Effector memory CD8-positive, alpha-beta T cell (primary cell): ENCODE results near the gene ATG12.
"Not testable (repeated sequence)": the region's sequence is repeated elsewhere in the genome, so short reads cannot be mapped to it uniquely, and the experiment has no call there.

Source experiments
- ATAC-seq: fragments of 150-1000 bp; cut with Tn5 transposase; replicated peaks from 2 replicates; pipeline ENCODE4 v1.10.0; 2021; ENCODE audit warnings: mild to moderate bottlenecking, moderate library complexity
- DNase-seq, 3 experiments: peaks; one replicate each; pipeline ENCODE4 v3.0.0; 2021
- H3K27ac Mint-ChIP-seq, 2 donors: one replicate each; pipeline ENCODE4 v1.8.0; 2022; ENCODE audit warnings: mild to moderate bottlenecking in 2 of 2, mixed read lengths in 2 of 2, moderate library complexity in 2 of 2
- H3K27me3 Mint-ChIP-seq, 2 donors: one replicate each; pipeline ENCODE4 v1.8.0; 2022; ENCODE audit warnings: mixed read lengths in 2 of 2
- H3K36me3 Mint-ChIP-seq: one replicate; pipeline ENCODE4 v1.8.0; 2022; ENCODE audit warnings: mild to moderate bottlenecking, moderate library complexity, mixed read lengths; ENCODE audit not compliant: insufficient read depth
- H3K4me1 Mint-ChIP-seq, 2 donors: one replicate each; pipeline ENCODE4 v1.8.0; 2022; ENCODE audit warnings: low read depth in 2 of 2, mixed read lengths in 2 of 2
- H3K4me3 Mint-ChIP-seq, 2 donors: one replicate each; pipeline ENCODE4 v1.8.0; 2022; ENCODE audit warnings: mild to moderate bottlenecking in 2 of 2, mixed read lengths in 2 of 2, moderate library complexity in 2 of 2
- H3K9me3 Mint-ChIP-seq, 2 donors: one replicate each; pipeline ENCODE4 v1.8.0; 2022; ENCODE audit warnings: mixed read lengths in 2 of 2

ATG12 gene

DNA sequence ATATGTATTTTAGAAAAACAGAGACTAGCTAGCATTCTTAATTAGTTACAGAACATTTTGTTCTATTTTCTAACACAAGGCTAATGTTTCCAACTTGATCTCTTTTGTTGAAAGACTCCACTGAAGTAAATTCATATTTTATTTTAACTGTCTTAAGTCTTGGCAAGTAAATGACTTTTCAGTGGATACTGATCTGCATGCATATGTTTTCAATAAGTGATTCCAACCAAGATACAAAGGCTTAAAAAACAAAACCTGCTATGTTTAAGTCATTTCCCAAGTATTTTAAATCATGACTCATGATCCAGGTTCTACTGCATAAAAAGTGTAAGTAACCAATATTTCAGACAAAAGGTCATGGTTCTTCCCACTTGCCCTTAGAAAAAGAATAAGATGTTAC is 30.6 kb downstream of the ATG12 start:
- Mint-ChIP-seq H3K4me1 (peaks cover 6 to 9% of the 10 kb centered on the region in 2 donors), H3K27ac (no peak overlapping the region), H3K36me3 (peaks cover 4% of the 10 kb centered on the region), H3K9me3 (no peaks in the 10 kb centered on the region), H3K4me3 (no peak overlapping the region), H3K27me3 (peaks cover 50% of the 10 kb centered on the region in 2 donors)
- ATAC-seq (no peak), DNase-seq (no peak)

DNA sequence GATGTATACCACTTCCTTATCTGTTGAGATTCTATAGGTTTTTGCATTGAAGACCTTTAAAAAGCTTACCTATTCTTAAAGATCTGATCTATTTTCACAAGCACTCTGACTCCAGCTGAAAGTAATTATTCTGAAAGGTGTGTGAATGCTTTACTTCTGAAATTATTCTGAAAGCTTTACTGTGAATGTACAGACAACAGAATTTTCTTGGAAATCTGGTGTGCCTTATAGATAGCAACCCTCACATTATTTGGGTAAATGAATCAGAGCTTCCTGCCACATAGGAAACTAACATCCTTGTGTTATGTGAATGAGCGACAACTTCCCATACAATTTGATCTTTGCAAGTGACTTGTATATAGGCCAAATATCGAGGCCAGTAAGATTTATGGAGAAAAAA is 31.4 kb downstream of the ATG12 start:
- Mint-ChIP-seq H3K27me3 (peaks cover 42 to 43% of the 10 kb centered on the region in 2 donors), H3K4me1 (peaks cover 0 to 2% of the 10 kb centered on the region in 2 donors), H3K9me3 (no peaks in the 10 kb centered on the region), H3K27ac (no peak overlapping the region), H3K36me3 (no peaks in the 10 kb centered on the region), H3K4me3 (no peak overlapping the region)
- ATAC-seq, result no peak
- DNase-seq, result no peak

DNA sequence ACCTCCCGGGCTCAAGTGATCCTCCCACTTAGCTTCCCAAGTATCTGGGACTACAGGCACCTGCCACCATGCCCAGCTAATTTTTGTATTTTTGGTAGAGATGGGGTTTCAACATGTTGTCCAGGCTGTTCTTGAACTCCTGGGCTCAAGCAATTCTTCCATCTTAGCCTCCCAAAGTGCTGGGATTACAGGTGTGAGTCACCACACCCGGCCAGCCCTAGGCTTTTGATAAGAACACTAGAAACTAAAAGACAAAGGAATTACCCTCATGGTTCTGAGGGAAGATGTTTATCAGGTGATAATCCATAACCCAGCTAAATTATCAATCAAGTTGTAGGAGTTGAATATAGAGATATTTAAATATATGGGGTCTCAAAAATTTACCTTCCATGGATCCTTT is 33.3 kb downstream of the ATG12 start:
- peaks cover 27 to 33% of the 10 kb centered on the region in 2 donors for H3K27me3 Mint-ChIP-seq
- not testable (repeated sequence) for H3K4me3 Mint-ChIP-seq, DNase-seq, H3K36me3 Mint-ChIP-seq, H3K9me3 Mint-ChIP-seq, H3K4me1 Mint-ChIP-seq, H3K27ac Mint-ChIP-seq, ATAC-seq

DNA sequence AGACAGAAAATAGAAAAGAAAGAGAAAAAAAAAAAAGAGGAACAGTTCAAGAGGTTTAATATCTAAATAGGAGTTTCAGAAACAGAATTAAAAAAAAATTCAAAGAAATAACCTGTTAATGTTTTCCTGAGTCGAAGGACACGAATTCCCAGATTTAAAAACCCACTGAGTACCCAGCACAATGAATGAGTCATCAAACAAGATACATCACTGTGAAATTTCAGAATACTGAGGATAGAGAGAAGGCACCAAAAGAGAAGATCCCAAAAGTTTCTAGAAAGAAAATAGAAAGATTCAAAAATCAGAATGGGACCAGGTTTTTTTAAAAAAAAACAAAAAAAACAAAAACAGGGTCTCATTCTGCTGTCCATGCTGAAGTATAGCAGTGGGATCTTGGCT is 33.7 kb downstream of the ATG12 start:
- ATAC-seq (no peak), DNase-seq (no peak)
- H3K4me3 Mint-ChIP-seq, result no peak overlapping the region
- peaks cover 28 to 32% of the 10 kb centered on the region in 2 donors for H3K27me3 Mint-ChIP-seq
- H3K4me1 Mint-ChIP-seq, result no peaks in the 10 kb centered on the region
- H3K9me3 Mint-ChIP-seq, result no peaks in the 10 kb centered on the region
- no peak overlapping the region for H3K27ac Mint-ChIP-seq
- H3K36me3 Mint-ChIP-seq, result no peaks in the 10 kb centered on the region

DNA sequence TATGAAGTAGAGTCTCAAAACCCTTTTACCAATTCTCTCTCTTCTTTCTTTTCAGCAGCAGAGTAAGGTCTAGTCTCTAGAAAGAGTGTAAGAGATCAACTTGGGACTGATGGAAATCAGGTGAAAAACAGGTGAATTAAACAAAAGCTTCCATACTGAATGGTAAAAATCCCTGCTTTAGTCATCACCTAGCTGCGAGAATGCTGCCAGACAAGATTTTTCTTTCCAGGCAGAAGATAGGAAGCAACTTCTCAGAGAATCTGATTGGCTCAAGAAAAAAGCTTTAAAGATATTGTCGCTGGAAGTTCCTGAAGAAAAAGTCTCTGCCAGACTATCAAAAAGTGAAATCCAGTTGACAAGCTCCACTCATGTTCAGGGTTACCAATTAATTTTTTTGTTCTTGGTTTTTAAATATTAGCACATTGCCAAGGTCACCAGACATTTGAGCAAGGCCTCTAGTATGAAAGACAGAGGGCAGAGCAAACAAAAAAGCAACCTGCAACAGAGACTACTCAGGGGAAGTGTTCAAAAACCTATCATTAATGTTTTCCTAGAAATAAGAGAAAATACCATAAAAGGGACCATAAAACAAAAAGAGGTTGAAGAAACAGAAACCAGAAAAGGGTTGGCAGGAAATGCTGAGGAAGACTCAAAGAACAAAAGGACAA is 34.2 kb downstream of the ATG12 start:
- Mint-ChIP-seq H3K4me1 (no peaks in the 10 kb centered on the region), H3K9me3 (no peaks in the 10 kb centered on the region), H3K36me3 (no peaks in the 10 kb centered on the region), H3K27me3 (peaks cover 27 to 32% of the 10 kb centered on the region in 2 donors), H3K27ac (no peak overlapping the region), H3K4me3 (no peak overlapping the region)
- no peak for DNase-seq
- ATAC-seq, result no peak

DNA sequence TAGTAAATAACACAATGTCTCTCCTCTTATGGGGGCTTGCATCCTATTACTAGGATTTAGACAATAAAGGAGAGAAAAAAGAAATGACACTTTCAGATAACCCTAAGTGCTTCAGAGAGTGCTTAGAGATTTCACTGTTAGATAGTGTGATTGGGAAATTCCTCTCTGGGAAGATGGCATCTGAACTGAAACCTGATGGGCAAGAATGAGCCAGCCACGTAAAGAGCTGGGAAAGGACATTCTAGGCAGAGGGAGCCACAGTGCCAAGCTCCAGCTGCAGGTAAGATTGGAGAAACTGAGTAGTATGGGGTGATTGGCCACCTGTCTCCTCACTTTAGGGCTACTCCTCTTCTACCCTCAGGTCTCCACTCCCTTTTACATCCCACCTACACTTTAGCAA is 39.4 kb downstream of the ATG12 start:
- Mint-ChIP-seq H3K4me1 (no peaks in the 10 kb centered on the region), H3K9me3 (no peaks in the 10 kb centered on the region), H3K36me3 (no peaks in the 10 kb centered on the region), H3K27ac (no peak overlapping the region), H3K27me3 (peaks cover 24 to 56% of the 10 kb centered on the region in 2 donors), H3K4me3 (no peak overlapping the region)
- DNase-seq, result no peak
- ATAC-seq, result no peak

DNA sequence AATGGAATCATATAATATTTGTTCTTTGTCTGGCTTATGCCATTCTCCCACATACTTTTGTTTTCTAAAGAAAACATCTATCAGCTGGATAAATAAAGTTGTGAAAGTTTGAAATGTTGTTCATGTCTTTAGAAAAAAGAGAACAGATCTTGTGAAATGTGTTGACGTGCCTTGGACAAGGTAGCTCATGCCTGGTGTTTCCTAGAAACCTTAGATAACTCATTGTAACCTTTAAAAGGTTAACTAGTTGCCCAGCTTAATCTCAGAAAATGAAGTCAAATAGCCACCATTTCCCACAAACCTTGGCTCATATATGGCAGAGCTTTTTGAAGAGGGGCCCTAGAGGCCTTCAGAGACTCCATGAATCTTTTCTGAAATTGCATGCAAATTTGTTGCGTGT is 40.2 kb downstream of the ATG12 start:
- no peaks in the 10 kb centered on the region for H3K9me3 Mint-ChIP-seq
- H3K4me3 Mint-ChIP-seq, result no peak overlapping the region
- no peak for DNase-seq
- H3K27ac Mint-ChIP-seq, result no peak overlapping the region
- no peak for ATAC-seq
- no peaks in the 10 kb centered on the region for H3K4me1 Mint-ChIP-seq
- H3K36me3 Mint-ChIP-seq, result no peaks in the 10 kb centered on the region
- peaks cover 24 to 57% of the 10 kb centered on the region in 2 donors for H3K27me3 Mint-ChIP-seq

DNA sequence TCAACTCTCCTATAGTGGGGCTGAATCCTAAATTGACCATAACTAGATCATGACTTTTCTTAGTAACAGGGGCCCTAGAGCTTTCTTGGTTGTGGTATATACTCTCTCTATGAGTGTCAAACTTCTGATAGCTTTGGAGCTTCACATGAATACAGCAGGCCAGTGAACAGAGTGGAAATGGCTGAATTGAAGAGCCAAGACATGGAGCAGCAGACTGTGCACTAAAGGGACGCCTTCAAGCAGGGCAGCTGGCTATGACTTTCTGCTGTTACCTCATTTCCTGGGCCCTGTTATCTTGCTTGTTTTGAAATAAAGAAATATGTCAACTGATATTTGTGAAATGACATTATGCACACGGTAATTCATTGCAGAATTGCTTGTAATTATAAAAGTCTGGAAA is 41.3 kb downstream of the ATG12 start:
- no peak for DNase-seq
- Mint-ChIP-seq H3K36me3 (no peaks in the 10 kb centered on the region), H3K27ac (no peak overlapping the region), H3K27me3 (peaks cover 24 to 57% of the 10 kb centered on the region in 2 donors), H3K9me3 (no peaks in the 10 kb centered on the region), H3K4me3 (no peak overlapping the region), H3K4me1 (no peaks in the 10 kb centered on the region)
- no peak for ATAC-seq

DNA sequence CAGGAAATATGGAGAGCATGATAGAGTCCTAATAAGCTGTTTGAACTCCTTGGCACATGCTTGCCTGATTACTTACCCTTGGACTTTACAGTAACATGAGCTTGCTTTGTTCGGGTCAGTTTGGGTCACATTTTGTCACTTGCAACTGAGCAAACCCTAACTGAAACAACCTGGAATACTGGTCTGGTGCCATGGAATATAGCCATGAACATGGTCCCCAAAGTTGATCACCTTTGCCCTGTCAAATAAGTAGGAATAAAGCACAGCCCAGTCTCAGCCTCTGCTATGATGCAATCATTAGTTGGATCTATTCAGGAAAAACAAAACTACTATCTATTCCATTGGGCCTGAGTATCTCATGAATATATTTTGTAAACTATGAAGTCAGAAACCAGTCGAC is 43.1 kb downstream of the ATG12 start:
- no peak overlapping the region for H3K4me3 Mint-ChIP-seq
- no peaks in the 10 kb centered on the region for H3K4me1 Mint-ChIP-seq
- no peaks in the 10 kb centered on the region for H3K36me3 Mint-ChIP-seq
- ATAC-seq (no peak), DNase-seq (no peak)
- H3K27ac Mint-ChIP-seq, result no peak overlapping the region
- H3K27me3 Mint-ChIP-seq, result peaks cover 38 to 51% of the 10 kb centered on the region in 2 donors
- H3K9me3 Mint-ChIP-seq, result no peaks in the 10 kb centered on the region

DNA sequence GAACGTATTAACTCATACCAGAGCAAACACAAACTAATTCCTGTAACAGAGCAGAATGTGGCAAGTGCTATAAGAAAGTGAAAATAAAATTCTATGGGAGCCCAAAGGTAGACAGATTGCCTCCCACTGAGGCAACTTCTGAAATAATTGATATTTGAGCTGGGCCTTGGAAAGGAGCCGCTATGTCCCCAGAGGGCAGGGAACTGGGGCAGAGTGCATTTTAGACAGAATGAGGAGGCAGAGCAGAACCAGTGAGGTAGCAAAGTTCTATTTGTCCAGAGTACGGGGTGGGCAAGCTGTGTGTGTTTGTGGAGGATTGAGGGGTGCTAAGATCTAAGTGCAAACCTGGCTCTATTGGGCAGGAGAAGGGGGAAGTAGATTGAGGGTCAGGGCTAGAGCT is 44.7 kb downstream of the ATG12 start:
- Mint-ChIP-seq H3K36me3 (no peaks in the 10 kb centered on the region), H3K4me3 (no peak overlapping the region), H3K27me3 (peaks cover 38 to 48% of the 10 kb centered on the region in 2 donors), H3K4me1 (no peaks in the 10 kb centered on the region), H3K9me3 (no peaks in the 10 kb centered on the region), H3K27ac (no peak overlapping the region)
- no peak for ATAC-seq
- no peak for DNase-seq

DNA sequence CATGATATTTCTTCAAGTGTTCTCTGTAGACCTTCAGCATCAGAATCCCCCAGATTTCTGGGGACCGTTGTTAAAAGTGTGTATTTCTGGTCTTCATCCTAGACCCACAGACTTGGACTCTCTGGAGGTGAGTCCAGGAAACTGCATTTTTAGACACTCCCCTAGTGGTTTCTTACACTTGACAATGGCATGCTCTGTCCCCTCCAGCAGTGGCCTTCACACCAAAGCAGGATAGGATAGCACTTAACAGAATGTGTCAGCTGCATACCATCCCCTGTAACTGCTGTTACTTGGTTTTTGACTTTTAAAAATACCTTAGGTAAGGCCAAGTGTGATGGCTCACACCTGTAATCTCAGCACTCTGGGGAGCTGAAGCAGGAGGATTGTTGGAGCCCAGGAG is 45.7 kb downstream of the ATG12 start:
- Mint-ChIP-seq H3K4me3 (no peak overlapping the region), H3K4me1 (no peaks in the 10 kb centered on the region), H3K36me3 (no peaks in the 10 kb centered on the region), H3K27me3 (peaks cover 40 to 42% of the 10 kb centered on the region in 2 donors), H3K27ac (no peak overlapping the region), H3K9me3 (no peaks in the 10 kb centered on the region)
- DNase-seq (no peak), ATAC-seq (no peak)

DNA sequence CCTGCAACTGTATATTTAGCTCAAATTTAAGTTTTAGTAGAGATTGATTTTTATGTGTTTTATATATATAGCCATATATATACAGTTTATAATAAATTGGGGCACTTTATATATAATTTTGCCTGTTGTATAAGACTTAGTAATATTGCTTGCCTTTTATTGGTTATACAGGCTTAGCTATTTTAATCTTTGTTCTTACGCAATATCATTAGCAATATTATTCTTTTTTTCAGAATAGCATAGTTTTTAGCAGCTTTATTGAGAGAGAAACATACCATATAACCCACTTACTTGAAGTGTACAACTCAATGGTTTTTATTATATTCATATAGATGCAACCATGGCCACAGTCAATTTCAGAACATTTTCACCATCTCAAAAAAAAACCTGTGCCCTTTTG is 52.9 kb downstream of the ATG12 start:
- Mint-ChIP-seq H3K9me3 (no peaks in the 10 kb centered on the region), H3K27ac (no peak overlapping the region), H3K4me3 (no peak overlapping the region), H3K27me3 (peaks cover 75 to 80% of the 10 kb centered on the region in 2 donors), H3K4me1 (no peaks in the 10 kb centered on the region), H3K36me3 (no peaks in the 10 kb centered on the region)
- DNase-seq, result no peak
- ATAC-seq, result no peak

DNA sequence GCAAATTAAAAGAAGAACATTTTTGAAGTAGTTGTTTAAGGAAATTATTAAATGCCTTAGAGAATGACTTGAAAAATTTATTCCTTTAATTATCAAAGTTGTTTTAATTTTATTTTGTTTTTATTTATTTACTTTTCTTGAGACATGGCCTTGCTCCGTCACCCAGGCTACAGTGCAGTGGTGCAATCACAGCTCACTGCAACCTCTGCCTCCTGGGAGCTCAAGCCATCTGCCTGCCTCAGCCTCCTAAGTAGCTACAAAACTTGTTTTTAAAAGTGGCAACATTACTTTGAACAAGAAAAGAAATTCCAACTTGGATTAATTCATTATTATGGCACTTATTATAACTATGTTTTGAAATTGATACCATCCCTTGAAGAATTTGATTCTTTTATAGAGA is 53.9 kb downstream of the ATG12 start:
- Mint-ChIP-seq H3K36me3 (no peaks in the 10 kb centered on the region), H3K27me3 (peaks cover 68 to 74% of the 10 kb centered on the region in 2 donors), H3K27ac (no peak overlapping the region), H3K4me1 (no peaks in the 10 kb centered on the region), H3K4me3 (no peak overlapping the region), H3K9me3 (no peaks in the 10 kb centered on the region)
- no peak for ATAC-seq
- DNase-seq, result no peak

DNA sequence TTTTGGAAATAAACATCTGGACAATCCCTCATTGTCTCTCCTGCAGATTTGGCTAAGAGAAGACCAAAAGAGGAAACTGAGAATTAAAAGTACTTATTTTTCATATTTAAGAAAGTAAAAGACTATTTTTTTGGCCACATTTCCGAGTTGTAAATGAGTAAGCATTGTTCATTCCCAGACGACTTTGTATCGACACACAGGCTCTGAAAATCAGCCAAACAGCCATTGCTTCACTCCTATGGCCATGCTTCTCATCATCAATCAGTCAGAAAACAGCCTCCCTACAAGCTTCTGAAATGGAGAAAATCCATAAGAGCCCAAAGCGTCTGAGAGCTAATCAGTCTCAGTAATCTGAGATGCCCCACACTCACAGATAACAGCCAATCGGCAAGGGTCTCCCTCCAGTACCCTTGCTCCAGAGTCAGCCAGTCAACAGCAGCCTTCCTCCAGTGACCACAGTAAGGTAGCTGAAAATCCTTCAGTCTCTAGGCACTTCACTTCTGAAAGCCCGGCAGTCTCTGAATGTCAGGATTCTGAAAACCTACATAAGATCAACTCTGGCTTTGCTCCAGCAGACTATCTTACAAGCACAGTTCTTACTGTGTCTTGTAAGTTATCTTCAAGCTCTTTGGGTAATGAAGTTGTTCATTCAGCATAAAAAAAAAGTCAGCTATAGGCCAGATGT is 55.8 kb downstream of the ATG12 start:
- no peaks in the 10 kb centered on the region for H3K36me3 Mint-ChIP-seq
- no peak overlapping the region for H3K27ac Mint-ChIP-seq
- ATAC-seq, result no peak
- no peak overlapping the region for H3K4me3 Mint-ChIP-seq
- H3K9me3 Mint-ChIP-seq, result no peaks in the 10 kb centered on the region
- H3K4me1 Mint-ChIP-seq, result no peaks in the 10 kb centered on the region
- peaks cover 72 to 82% of the 10 kb centered on the region in 2 donors for H3K27me3 Mint-ChIP-seq
- DNase-seq, result no peak
